K562 (cell line): Measurements from ENCODE around the gene DAPK2. TPM values are rescaled to one million over a fixed set of nuclear protein-coding genes. Genes with fewer than 3 reads are reported as not detected.
A peak's percentile ranks its signal among the peaks of the same experiment; 100 is the strongest.

Experiments
- CEBPB ChIP-seq: fragments of 450-650 bp; IDR thresholded peaks from 2 replicates; pipeline ENCODE4 v1.6.1; 2016; ENCODE audit warnings: missing genetic modification characterization, missing compliant biosample characterization
- FOXK1 ChIP-seq: sonication (generic); formaldehyde crosslinking; IDR thresholded peaks from 2 replicates; pipeline ENCODE4 v1.8.0; 2022; ENCODE audit warnings: missing genetic modification reagents, mild to moderate bottlenecking, borderline replicate concordance
- GABPA ChIP-seq: fragments of 200-800 bp; sonication (Bioruptor generic); conservative IDR thresholded peaks from 2 replicates; pipeline ENCODE4 v1.6.1; 2016; ENCODE audit warnings: low read depth, missing genetic modification characterization, missing compliant biosample characterization
- GTF2F1 ChIP-seq: IDR thresholded peaks from 2 replicates; pipeline ENCODE4 v1.6.1; 2011; ENCODE audit warnings: low read depth, low read length, improper control_type of control experiment
- IRF2 ChIP-seq: sonication (generic); formaldehyde crosslinking; IDR thresholded peaks from 2 replicates; pipeline ENCODE4 v1.8.1; 2022; ENCODE audit warnings: mild to moderate bottlenecking, missing genetic modification reagents
- LEF1 ChIP-seq: fragments of 450-650 bp; IDR thresholded peaks from 2 replicates; pipeline ENCODE4 v1.6.1; 2016; ENCODE audit warnings: mild to moderate bottlenecking
- MTA1 ChIP-seq: fragments of 450-650 bp; IDR thresholded peaks from 2 replicates; pipeline ENCODE4 v1.6.1; 2017; ENCODE audit warnings: borderline replicate concordance
- MXI1 ChIP-seq: IDR thresholded peaks from 2 replicates; pipeline ENCODE4 v1.6.1; 2011; ENCODE audit warnings: low read depth, mild to moderate bottlenecking, improper control_type of control experiment, low read length
- MYBL2 ChIP-seq, 2 experiments: fragments of 450-650 bp in 1 of 2; sonication (generic) in 1 of 2; formaldehyde crosslinking in 1 of 2; IDR thresholded peaks; 2 replicates each; pipeline versions ENCODE4 v1.6.1 to v1.8.1; 2017 to 2022; ENCODE audit warnings: borderline replicate concordance in 1 of 2, inconsistent platforms in 1 of 2, low read depth in 1 of 2, mild to moderate bottlenecking in 1 of 2, missing genetic modification reagents in 1 of 2, moderate library complexity in 1 of 2
- NCOA2 ChIP-seq, 2 experiments: fragments of 450-650 bp; IDR thresholded peaks; 2 replicates each; pipeline ENCODE4 v1.6.1; 2018; ENCODE audit warnings: mild to moderate bottlenecking in 2 of 2, moderate library complexity in 1 of 2; ENCODE audit not compliant: partially characterized antibody in 2 of 2
- PHB2 ChIP-seq: fragments of 450-650 bp; IDR thresholded peaks from 2 replicates; pipeline ENCODE4 v1.6.1; 2017; ENCODE audit warnings: low read depth
- RBM22 ChIP-seq: fragments of 200-400 bp; formaldehyde crosslinking; IDR thresholded peaks from 2 replicates; pipeline ENCODE4 v1.6.1; 2018; ENCODE audit warnings: low read length, low read depth; ENCODE audit not compliant: poor library complexity, severe bottlenecking
- SMAD3 ChIP-seq: fragments of 450-650 bp; formaldehyde crosslinking; conservative IDR thresholded peaks from 2 replicates; pipeline ENCODE4 v1.4.0; 2020; ENCODE audit warnings: mild to moderate bottlenecking
- SP1 ChIP-seq: sonication (generic); formaldehyde crosslinking; IDR thresholded peaks from 2 replicates; pipeline ENCODE4 v1.8.1; 2022; ENCODE audit warnings: mild to moderate bottlenecking, missing genetic modification reagents
- TAF7 ChIP-seq: fragments of 450-650 bp; IDR thresholded peaks from 2 replicates; pipeline ENCODE4 v1.6.1; 2016; ENCODE audit warnings: missing genetic modification characterization, missing compliant biosample characterization
- TEAD2 ChIP-seq: fragments of 450-650 bp; IDR thresholded peaks from 2 replicates; pipeline ENCODE4 v1.6.1; 2016; ENCODE audit warnings: missing genetic modification characterization, control low read depth, missing compliant biosample characterization
- TRIM28 ChIP-seq: fragments of 450-650 bp; IDR thresholded peaks from 2 replicates; pipeline ENCODE4 v1.6.1; 2017
- ZNF12 ChIP-seq: sonication (generic); formaldehyde crosslinking; IDR thresholded peaks from 2 replicates; pipeline ENCODE4 v1.4.0; 2020; ENCODE audit warnings: mild to moderate bottlenecking, missing genetic modification reagents
- ZNF239 ChIP-seq: fragments of 250-450 bp; sonication (Bioruptor Pico); IDR thresholded peaks from 2 replicates; pipeline ENCODE4 v1.4.0; 2020; ENCODE audit warnings: mild to moderate bottlenecking
- ZNF77 ChIP-seq: fragments of 250-450 bp; sonication (Bioruptor Pico); IDR thresholded peaks from 2 replicates; pipeline ENCODE4 v1.5.0; 2020
- ZNF785 ChIP-seq: fragments of 250-450 bp; sonication (Bioruptor Pico); IDR thresholded peaks from 2 replicates; pipeline ENCODE4 v1.4.0; 2020; ENCODE audit warnings: mild to moderate bottlenecking
- polyA plus RNA-seq, 8 experiments: library from polyadenylated mRNA; depleted of rRNA in 4 of 8; stranded (reverse) in 5 of 8; unstranded in 3 of 8; fragments of >200 nt; fragmentation: Nextera tagmentation in 2 of 8; fragmentation: Illumina TruSeq in 1 of 8; extraction: Ambion mirVana in 2 of 8; extraction: Trizol in 1 of 8; gene quantifications; 2 replicates each; pipeline versions ENCODE4 v1.2.1 to v1.2.3, GENCODE V29; 2011 to 2014; ENCODE audit warnings: inconsistent platforms in 1 of 8, missing spikeins in 1 of 8
- total RNA-seq, 7 experiments: library from RNA; depleted of rRNA in 6 of 7; stranded (reverse); fragments of >200 nt in 6 of 7; fragmentation: Illumina TruSeq in 2 of 7; extraction: Trizol in 2 of 7; gene quantifications; 2 replicates each; pipeline versions ENCODE4 v1.2.1 to v1.2.3, GENCODE V29; 2011 to 2021; ENCODE audit warnings: low replicate concordance in 1 of 7
- TF ChIP-seq, protein P1 (sequence below): fragments of 450-650 bp; IDR thresholded peaks from 2 replicates; pipeline ENCODE4 v1.6.1; 2014; ENCODE audit warnings: low read depth, mild to moderate bottlenecking, moderate library complexity, borderline replicate concordance
- TF ChIP-seq, protein P2 (sequence below), 2 experiments: fragments of 450-650 bp in 1 of 2; IDR thresholded peaks; 2 replicates each; pipeline ENCODE4 v1.6.1; 2011 to 2017; ENCODE audit warnings: low read depth in 2 of 2, antibody characterized with exemption in 1 of 2, borderline replicate concordance in 1 of 2, low read length in 1 of 2, mild to moderate bottlenecking in 1 of 2, mixed read lengths in 1 of 2; ENCODE audit not compliant: control insufficient read depth in 1 of 2
- TF ChIP-seq, protein P3 (sequence below): sonication (generic); formaldehyde crosslinking; IDR thresholded peaks from 2 replicates; pipeline ENCODE4 v1.8.0; 2022; ENCODE audit warnings: missing genetic modification reagents, mild to moderate bottlenecking, moderate library complexity, borderline replicate concordance

The DAPK2 gene
- total and polyA plus RNA-seq, 9 of the 15 experiments (the other 6 are each of a cell fraction or from before 2014, with no cell fraction given) = 0.14 to 5.2 (median 2.2) TPM

DNA sequence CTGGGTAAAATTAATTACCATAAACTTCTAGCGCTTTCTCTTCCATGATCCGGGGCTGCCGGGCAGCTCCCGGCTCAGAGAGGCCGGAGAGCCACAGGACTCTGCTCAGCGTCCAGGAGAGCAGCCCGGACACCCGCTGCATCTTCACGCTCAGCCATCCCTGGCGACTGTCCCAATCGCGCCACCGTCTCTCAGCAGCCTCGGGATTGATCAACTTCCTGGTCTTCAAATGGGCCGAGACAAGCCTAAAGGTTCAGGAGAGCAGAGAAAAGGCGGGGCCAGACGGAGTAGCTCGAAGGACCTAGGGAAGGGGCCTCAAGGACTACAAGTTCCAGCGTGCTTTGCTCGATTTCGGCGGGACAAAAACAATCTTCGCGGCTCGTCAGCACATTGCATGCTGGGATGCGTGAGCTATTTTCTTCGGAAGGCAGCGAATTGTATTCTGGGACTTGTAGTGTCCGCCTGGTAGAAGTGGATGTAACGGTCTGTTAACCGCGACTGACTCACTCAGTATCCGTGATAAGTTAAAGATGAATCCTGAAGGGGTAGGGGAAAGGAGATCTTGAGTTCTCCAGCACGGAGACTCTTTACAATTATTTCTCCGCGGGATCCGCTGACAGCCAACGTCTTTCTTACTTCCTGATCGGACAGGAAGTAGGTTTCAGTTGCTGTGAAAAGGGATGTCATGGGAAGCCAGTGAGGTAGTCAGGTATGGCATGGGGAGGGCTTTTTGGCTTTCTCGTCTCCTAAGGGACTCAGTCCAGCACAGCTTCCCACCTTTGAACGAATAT, 47.5 kb upstream of the DAPK2 start, which contains the start of gene CIAO2A (continued):
- TF ChIP-seq MYBL2 (IDR thresholded peaks at IDR 0.05; ENCODE audit: low read depth) (no peak; the same call in 1 of the 2 replicates), MYBL2 (CRISPR knock-in tag; IDR thresholded peaks at IDR 0.05; ENCODE audit: borderline replicate concordance) (no peak), ZNF77 (CRISPR knock-in tag) (no peak), IRF2 (CRISPR knock-in tag) (no peak), ZNF785 (CRISPR knock-in tag) (no peak), CEBPB (tag) (0 out of 2 replicates have a peak, but pooled peaks have one; percentile 20), GABPA (tag) (peak; percentile 91), ZNF239 (CRISPR knock-in tag) (no peak), FOXK1 (no peak), MTA1 (no peak), NCOA2 (IDR thresholded peaks at IDR 0.05; ENCODE audit: partially characterized antibody in 2 of 2) (no peak), PHB2 (no peak), TEAD2 (tag) (no peak), MXI1 (no peak), TRIM28 (no peak), SP1 (CRISPR knock-in tag) (peak; percentile 42; the same call in 1 of the 2 replicates), LEF1 (no peak), TAF7 (0 out of 2 replicates have a peak, but pooled peaks have one; percentile 56), GTF2F1 (peak; percentile 59; the same call in 1 of the 2 replicates), SMAD3 (CRISPR knock-in tag) (no peak), RBM22 (no peak), ZNF12 (CRISPR knock-in tag) (no peak)
- TF ChIP-seq, protein P1, sequence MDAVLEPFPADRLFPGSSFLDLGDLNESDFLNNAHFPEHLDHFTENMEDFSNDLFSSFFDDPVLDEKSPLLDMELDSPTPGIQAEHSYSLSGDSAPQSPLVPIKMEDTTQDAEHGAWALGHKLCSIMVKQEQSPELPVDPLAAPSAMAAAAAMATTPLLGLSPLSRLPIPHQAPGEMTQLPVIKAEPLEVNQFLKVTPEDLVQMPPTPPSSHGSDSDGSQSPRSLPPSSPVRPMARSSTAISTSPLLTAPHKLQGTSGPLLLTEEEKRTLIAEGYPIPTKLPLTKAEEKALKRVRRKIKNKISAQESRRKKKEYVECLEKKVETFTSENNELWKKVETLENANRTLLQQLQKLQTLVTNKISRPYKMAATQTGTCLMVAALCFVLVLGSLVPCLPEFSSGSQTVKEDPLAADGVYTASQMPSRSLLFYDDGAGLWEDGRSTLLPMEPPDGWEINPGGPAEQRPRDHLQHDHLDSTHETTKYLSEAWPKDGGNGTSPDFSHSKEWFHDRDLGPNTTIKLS = peak; percentile 92
- TF ChIP-seq, protein P2, sequence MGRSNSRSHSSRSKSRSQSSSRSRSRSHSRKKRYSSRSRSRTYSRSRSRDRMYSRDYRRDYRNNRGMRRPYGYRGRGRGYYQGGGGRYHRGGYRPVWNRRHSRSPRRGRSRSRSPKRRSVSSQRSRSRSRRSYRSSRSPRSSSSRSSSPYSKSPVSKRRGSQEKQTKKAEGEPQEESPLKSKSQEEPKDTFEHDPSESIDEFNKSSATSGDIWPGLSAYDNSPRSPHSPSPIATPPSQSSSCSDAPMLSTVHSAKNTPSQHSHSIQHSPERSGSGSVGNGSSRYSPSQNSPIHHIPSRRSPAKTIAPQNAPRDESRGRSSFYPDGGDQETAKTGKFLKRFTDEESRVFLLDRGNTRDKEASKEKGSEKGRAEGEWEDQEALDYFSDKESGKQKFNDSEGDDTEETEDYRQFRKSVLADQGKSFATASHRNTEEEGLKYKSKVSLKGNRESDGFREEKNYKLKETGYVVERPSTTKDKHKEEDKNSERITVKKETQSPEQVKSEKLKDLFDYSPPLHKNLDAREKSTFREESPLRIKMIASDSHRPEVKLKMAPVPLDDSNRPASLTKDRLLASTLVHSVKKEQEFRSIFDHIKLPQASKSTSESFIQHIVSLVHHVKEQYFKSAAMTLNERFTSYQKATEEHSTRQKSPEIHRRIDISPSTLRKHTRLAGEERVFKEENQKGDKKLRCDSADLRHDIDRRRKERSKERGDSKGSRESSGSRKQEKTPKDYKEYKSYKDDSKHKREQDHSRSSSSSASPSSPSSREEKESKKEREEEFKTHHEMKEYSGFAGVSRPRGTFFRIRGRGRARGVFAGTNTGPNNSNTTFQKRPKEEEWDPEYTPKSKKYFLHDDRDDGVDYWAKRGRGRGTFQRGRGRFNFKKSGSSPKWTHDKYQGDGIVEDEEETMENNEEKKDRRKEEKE (IDR thresholded peaks at IDR 0.05; ENCODE audit: borderline replicate concordance in 1 of 2, control insufficient read depth in 1 of 2, low read depth in 2 of 2, low read length in 1 of 2) = peak in 1 of 2 experiments; percentile 62; a peak in 1 of 4 replicates
- TF ChIP-seq, protein P3, sequence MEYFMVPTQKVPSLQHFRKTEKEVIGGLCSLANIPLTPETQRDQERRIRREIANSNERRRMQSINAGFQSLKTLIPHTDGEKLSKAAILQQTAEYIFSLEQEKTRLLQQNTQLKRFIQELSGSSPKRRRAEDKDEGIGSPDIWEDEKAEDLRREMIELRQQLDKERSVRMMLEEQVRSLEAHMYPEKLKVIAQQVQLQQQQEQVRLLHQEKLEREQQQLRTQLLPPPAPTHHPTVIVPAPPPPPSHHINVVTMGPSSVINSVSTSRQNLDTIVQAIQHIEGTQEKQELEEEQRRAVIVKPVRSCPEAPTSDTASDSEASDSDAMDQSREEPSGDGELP (CRISPR knock-in tag) = no peak; the same call in 1 of the 2 replicates
